ENCODE measurements around the gene ARID5B. TPM values are rescaled to one million over a fixed set of nuclear protein-coding genes. Genes with fewer than 3 reads are reported as not detected.

ARID5B gene
- total RNA-seq, 2 experiments from 2014 or later: 73.8 to 106 TPM

DNA sequence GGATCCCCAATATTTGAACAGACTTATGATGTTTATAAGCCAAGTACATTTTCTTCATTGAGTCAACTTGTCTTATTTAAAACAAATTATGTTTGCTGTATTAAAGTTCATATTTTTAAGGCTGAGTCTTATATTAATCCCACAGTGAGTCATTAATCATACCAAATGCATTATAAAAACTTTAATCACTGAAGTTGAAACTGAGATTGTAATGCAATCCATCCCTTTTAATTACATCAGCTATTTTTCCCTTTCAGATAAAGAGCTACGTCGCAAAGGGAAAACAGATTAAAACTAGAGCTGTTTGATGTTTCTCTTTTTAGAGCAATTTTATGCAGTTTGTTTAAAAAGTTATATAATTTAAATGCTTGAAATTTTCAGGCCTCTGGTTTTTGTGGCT lies 183.0 kb downstream of the ARID5B start:
- no peaks in the 10 kb centered on the region for H3K27me3 Mint-ChIP-seq
- H3K4me1 Mint-ChIP-seq: peaks cover 77% of the 10 kb centered on the region
- intact Hi-C loops (cut with DNase I, micrococcal nuclease): loop anchor here in 1 of 2 experiments (10.0 kb wide), 1 partner anchor 160 kb away; no protein-coding TSS in a partner anchor
- no peak overlapping the region for H3K27ac Mint-ChIP-seq
- CTCF ChIA-PET: interaction anchor here (0.5 to 2.5 kb wide), 4 partner anchors 21 to 330 kb away, joined by 3 to 9 read pairs (median 3); no protein-coding TSS in a partner anchor
- peaks cover 92% of the 10 kb centered on the region for H3K36me3 Mint-ChIP-seq (ENCODE audit: low read depth)
- no peak overlapping the region for H3K4me3 Mint-ChIP-seq
- DNase-seq: no peak
- peaks cover 1% of the 10 kb centered on the region for H3K9me3 Mint-ChIP-seq (ENCODE audit: low read depth)
- POLR2A ChIA-PET: no interaction called here
- ATAC-seq: no peak

GRCh38 chr10:62085404-62085803 lies 183.9 kb downstream of the ARID5B start:
- H3K9me3 Mint-ChIP-seq (ENCODE audit: low read depth): no peaks in the 10 kb centered on the region
- H3K4me1 Mint-ChIP-seq: peaks cover 76% of the 10 kb centered on the region
- H3K27me3 Mint-ChIP-seq: no peaks in the 10 kb centered on the region
- intact Hi-C loops (cut with DNase I, micrococcal nuclease): loop anchor here in 1 of 2 experiments (10.0 kb wide), 1 partner anchor 159 kb away; no protein-coding TSS in a partner anchor
- ChIA-PET POLR2A (no interaction called here), CTCF (interaction anchor here (0.6 to 2.5 kb wide), 3 partner anchors 28 to 160 kb away, joined by 5 to 9 read pairs (median 5); no protein-coding TSS in a partner anchor)
- H3K4me3 Mint-ChIP-seq: no peak overlapping the region
- ATAC-seq (no peak), DNase-seq (no peak)
- peak overlapping the region; percentile 88 for H3K27ac Mint-ChIP-seq
- H3K36me3 Mint-ChIP-seq (ENCODE audit: low read depth): peaks cover 92% of the 10 kb centered on the region

GRCh38 chr10:62085821-62086220 lies 184.3 kb downstream of the ARID5B start:
- intact Hi-C loops (cut with DNase I, micrococcal nuclease): loop anchor here in 1 of 2 experiments (10.0 kb wide), 1 partner anchor 159 kb away; no protein-coding TSS in a partner anchor
- Mint-ChIP-seq H3K4me3 (no peak overlapping the region), H3K4me1 (peaks cover 72% of the 10 kb centered on the region), H3K27ac (peak overlapping the region; percentile 88), H3K9me3 (ENCODE audit: low read depth) (no peaks in the 10 kb centered on the region), H3K36me3 (ENCODE audit: low read depth) (peaks cover 92% of the 10 kb centered on the region), H3K27me3 (no peaks in the 10 kb centered on the region)
- CTCF ChIA-PET: interaction anchor here (0.6 to 2.5 kb wide), 3 partner anchors 29 to 159 kb away, joined by 5 to 9 read pairs (median 5); no protein-coding TSS in a partner anchor
- POLR2A ChIA-PET: no interaction called here
- ATAC-seq: no peak
- DNase-seq: no peak

DNA sequence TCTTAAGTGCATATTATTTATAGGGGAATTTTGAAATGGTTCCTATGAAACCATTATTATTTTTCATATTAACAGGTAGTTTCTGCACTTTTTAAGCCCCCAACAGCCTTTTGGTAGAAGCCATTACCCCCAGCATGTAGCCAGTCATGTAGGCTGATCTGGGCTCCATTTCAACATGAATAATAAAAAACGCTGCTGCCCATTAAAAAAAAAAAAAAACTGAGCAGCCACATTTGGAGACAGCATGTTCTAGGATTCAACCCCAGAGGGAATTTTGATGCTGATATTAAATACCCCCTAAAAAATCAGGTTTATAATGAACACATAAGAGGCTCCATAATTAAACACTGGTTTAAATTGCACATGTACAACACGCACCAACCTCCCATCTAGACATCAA lies 185.8 kb downstream of the ARID5B start:
- Mint-ChIP-seq H3K27ac (no peak overlapping the region), H3K4me1 (peaks cover 61% of the 10 kb centered on the region), H3K4me3 (no peak overlapping the region), H3K36me3 (ENCODE audit: low read depth) (peaks cover 95% of the 10 kb centered on the region), H3K27me3 (no peaks in the 10 kb centered on the region), H3K9me3 (ENCODE audit: low read depth) (no peaks in the 10 kb centered on the region)
- DNase-seq: no peak
- intact Hi-C loops (cut with DNase I, micrococcal nuclease): loop anchor here in 1 of 2 experiments (10.0 kb wide), 1 partner anchor 157 kb away; no protein-coding TSS in a partner anchor
- ATAC-seq: no peak
- POLR2A ChIA-PET: interaction anchor here (0.6 to 0.7 kb wide), 2 partner anchors 99 to 336 kb away, joined by 3 read pairs; no protein-coding TSS in a partner anchor
- CTCF ChIA-PET: interaction anchor here (0.7 to 0.9 kb wide), 2 partner anchors 96 to 192 kb away, joined by 3 to 4 read pairs; no protein-coding TSS in a partner anchor

- H3K36me3 Mint-ChIP-seq (ENCODE audit: low read depth): peaks cover 93% of the 10 kb centered on the region
- H3K4me3 Mint-ChIP-seq: no peak overlapping the region
- DNase-seq (no peak), ATAC-seq (no peak)
- ChIA-PET CTCF (interaction anchor here (0.6 to 1.8 kb wide), 6 partner anchors 20 to 783 kb away, joined by 3 to 6 read pairs (median 4); no protein-coding TSS in a partner anchor), POLR2A (interaction anchor here (0.6 kb wide), 2 partner anchors 157 to 1269 kb away, joined by 3 to 4 read pairs; no protein-coding TSS in a partner anchor)
- H3K9me3 Mint-ChIP-seq (ENCODE audit: low read depth): no peaks in the 10 kb centered on the region
- intact Hi-C loops (cut with DNase I, micrococcal nuclease): loop anchor here in 1 of 2 experiments (10.0 kb wide), 1 partner anchor 156 kb away; no protein-coding TSS in a partner anchor
- H3K27me3 Mint-ChIP-seq: no peaks in the 10 kb centered on the region
- H3K27ac Mint-ChIP-seq: peak overlapping the region; percentile 38
- peaks cover 51% of the 10 kb centered on the region for H3K4me1 Mint-ChIP-seq
These were observed 187.3 kb downstream of the ARID5B start for GRCh38 chr10:62088786-62089185.

- ChIA-PET CTCF (no interaction called here), POLR2A (interaction anchor here (0.7 kb wide), 1 partner anchor 94 kb away, joined by 3 read pairs; no protein-coding TSS in a partner anchor)
- no peak for DNase-seq
- H3K4me3 Mint-ChIP-seq: no peak overlapping the region
- ATAC-seq: no peak
- peaks cover 41% of the 10 kb centered on the region for H3K4me1 Mint-ChIP-seq
- no peaks in the 10 kb centered on the region for H3K9me3 Mint-ChIP-seq (ENCODE audit: low read depth)
- intact Hi-C loops (cut with DNase I, micrococcal nuclease): no loop called here
- peaks cover 90% of the 10 kb centered on the region for H3K36me3 Mint-ChIP-seq (ENCODE audit: low read depth)
- H3K27ac Mint-ChIP-seq: peak overlapping the region; percentile 61
- H3K27me3 Mint-ChIP-seq: no peaks in the 10 kb centered on the region
These were observed 191.0 kb downstream of the ARID5B start for GRCh38 chr10:62092301-62093030.

DNA sequence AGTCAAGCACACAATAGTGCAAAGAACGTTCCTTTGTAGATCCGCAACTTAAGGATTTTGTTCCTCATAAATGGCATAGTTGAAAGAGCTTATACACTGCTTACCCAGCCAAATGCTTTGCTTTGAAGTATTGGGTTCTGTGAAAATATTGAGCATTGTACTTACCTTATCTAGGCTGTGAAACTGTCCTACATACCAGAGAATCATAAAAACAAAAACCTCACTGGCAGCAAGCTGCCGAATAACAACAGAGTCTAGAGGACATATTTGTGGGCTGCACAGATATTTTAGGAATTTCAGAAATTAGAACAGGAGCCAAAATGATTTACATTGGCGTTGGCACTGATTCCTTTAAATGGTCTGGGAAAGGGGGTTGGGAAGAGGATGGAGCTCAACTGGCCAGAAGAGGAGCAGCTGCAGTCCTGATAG lies 192.4 kb downstream of the ARID5B start:
- Mint-ChIP-seq H3K27me3 (no peaks in the 10 kb centered on the region), H3K4me1 (peaks cover 34% of the 10 kb centered on the region), H3K9me3 (ENCODE audit: low read depth) (no peaks in the 10 kb centered on the region), H3K27ac (peak overlapping the region; percentile 58), H3K36me3 (ENCODE audit: low read depth) (peaks cover 80% of the 10 kb centered on the region), H3K4me3 (no peak overlapping the region)
- ChIA-PET POLR2A (interaction anchor here (0.9 kb wide), 1 partner anchor 89 kb away, joined by 3 read pairs; no protein-coding TSS in a partner anchor), CTCF (interaction anchor here (0.6 to 0.9 kb wide), 2 partner anchors 13 to 65 kb away, joined by 3 to 5 read pairs; no protein-coding TSS in a partner anchor)
- DNase-seq: no peak
- intact Hi-C loops (cut with DNase I, micrococcal nuclease): no loop called here
- no peak for ATAC-seq

GRCh38 chr10:62095181-62096122 lies 194.0 kb downstream of the ARID5B start:
- peaks cover 64% of the 10 kb centered on the region for H3K36me3 Mint-ChIP-seq (ENCODE audit: low read depth)
- DNase-seq (no peak), ATAC-seq (no peak)
- no peaks in the 10 kb centered on the region for H3K27me3 Mint-ChIP-seq
- no peaks in the 10 kb centered on the region for H3K9me3 Mint-ChIP-seq (ENCODE audit: low read depth)
- H3K27ac Mint-ChIP-seq: peak overlapping the region; percentile 38
- intact Hi-C loops (cut with DNase I, micrococcal nuclease): no loop called here
- peaks cover 25% of the 10 kb centered on the region for H3K4me1 Mint-ChIP-seq
- POLR2A ChIA-PET: interaction anchor here (0.6 to 1.1 kb wide), 3 partner anchors 22 to 190 kb away, joined by 3 read pairs; no protein-coding TSS in a partner anchor
- CTCF ChIA-PET: interaction anchor here (0.6 to 0.8 kb wide), 2 partner anchors 12 to 32 kb away, joined by 3 read pairs; no protein-coding TSS in a partner anchor
- no peak overlapping the region for H3K4me3 Mint-ChIP-seq

GRCh38 chr10:62096256-62096933 lies 194.9 kb downstream of the ARID5B start:
- H3K9me3 Mint-ChIP-seq (ENCODE audit: low read depth): no peaks in the 10 kb centered on the region
- H3K27me3 Mint-ChIP-seq: no peaks in the 10 kb centered on the region
- ATAC-seq: no peak
- POLR2A ChIA-PET: interaction anchor here (1.1 kb wide), 1 partner anchor 45 kb away, joined by 5 read pairs; no protein-coding TSS in a partner anchor
- no peak overlapping the region for H3K27ac Mint-ChIP-seq
- no peak for DNase-seq
- intact Hi-C loops (cut with DNase I, micrococcal nuclease): no loop called here
- H3K36me3 Mint-ChIP-seq (ENCODE audit: low read depth): peaks cover 55% of the 10 kb centered on the region
- H3K4me3 Mint-ChIP-seq: no peak overlapping the region
- peaks cover 25% of the 10 kb centered on the region for H3K4me1 Mint-ChIP-seq
- CTCF ChIA-PET: no interaction called here

- ChIA-PET POLR2A (no interaction called here), CTCF (interaction anchor here (1.7 kb wide), 1 partner anchor 10 kb away, joined by 5 read pairs; no protein-coding TSS in a partner anchor)
- no peaks in the 10 kb centered on the region for H3K9me3 Mint-ChIP-seq (ENCODE audit: low read depth)
- H3K27me3 Mint-ChIP-seq: no peaks in the 10 kb centered on the region
- ATAC-seq: peak; percentile 35
- intact Hi-C loops (cut with DNase I, micrococcal nuclease): no loop called here
- peaks cover 18% of the 10 kb centered on the region for H3K4me1 Mint-ChIP-seq
- no peak for DNase-seq
- H3K4me3 Mint-ChIP-seq: no peak overlapping the region
- peaks cover 36% of the 10 kb centered on the region for H3K36me3 Mint-ChIP-seq (ENCODE audit: low read depth)
- H3K27ac Mint-ChIP-seq: peak overlapping the region; percentile 56
These were observed 197.0 kb downstream of the ARID5B start for GRCh38 chr10:62098278-62099121.

Measured in activated CD4-positive, alpha-beta T cell treated with anti-CD3 and anti-CD28 coated beads for 36 hours (primary cell).